Esophagus muscularis mucosa (tissue), 3 donors: ENCODE results near the gene DNAH6.

Source experiments
- POLR2A ChIP-seq: fragments of 450-650 bp; IDR thresholded peaks from one replicate; pipeline ENCODE4 v1.6.1; 2017; ENCODE audit warnings: antibody characterized with exemption, moderate library complexity, mild to moderate bottlenecking, low read depth
- TF ChIP-seq, protein P1 (sequence below), 3 experiments: fragments of 200-600 bp in 2 of 3; fragments of 450-650 bp in 1 of 3; sonication (generic) in 2 of 3; IDR thresholded peaks; one replicate each; pipeline ENCODE4 v1.5.1; 2017 to 2019; ENCODE audit warnings: antibody characterized with exemption in 3 of 3, mild to moderate bottlenecking in 2 of 3, moderate library complexity in 1 of 3

DNA sequence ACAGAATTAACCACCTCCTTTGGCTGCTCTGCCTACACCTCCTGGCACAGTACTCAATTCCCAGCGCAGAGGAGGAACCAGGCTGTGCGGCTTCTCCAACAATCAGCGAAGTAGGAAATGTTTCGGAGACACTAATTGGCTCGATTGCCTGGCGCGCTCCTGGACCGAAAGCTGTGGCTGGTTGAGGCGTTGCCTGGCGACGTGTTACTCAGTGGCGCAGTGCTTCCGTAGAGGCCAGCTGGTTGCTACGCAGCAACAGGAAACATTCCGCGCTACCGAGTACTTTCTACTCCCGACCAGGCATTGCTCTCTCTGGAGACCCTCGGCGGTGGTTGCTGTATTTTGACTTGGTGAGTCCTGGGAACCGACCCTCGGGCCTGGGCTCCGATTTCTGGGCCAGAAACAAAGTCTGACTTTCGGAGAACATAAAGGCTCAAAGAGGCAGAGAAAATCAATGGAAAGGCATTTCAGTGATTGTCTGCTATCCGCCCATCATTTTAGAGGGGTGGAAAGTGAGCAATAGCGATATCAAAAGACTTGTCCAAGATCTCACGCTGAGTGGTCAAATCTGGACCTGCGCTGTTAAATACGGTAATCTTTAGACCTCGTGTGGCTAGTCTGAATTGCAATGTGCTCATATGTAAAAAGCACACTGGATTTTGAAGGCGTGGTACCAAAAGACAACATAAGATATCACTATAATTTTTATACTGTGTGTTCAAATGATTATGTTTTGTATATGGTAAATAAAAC is at the start of gene DNAH6:
- TF ChIP-seq, protein P1, sequence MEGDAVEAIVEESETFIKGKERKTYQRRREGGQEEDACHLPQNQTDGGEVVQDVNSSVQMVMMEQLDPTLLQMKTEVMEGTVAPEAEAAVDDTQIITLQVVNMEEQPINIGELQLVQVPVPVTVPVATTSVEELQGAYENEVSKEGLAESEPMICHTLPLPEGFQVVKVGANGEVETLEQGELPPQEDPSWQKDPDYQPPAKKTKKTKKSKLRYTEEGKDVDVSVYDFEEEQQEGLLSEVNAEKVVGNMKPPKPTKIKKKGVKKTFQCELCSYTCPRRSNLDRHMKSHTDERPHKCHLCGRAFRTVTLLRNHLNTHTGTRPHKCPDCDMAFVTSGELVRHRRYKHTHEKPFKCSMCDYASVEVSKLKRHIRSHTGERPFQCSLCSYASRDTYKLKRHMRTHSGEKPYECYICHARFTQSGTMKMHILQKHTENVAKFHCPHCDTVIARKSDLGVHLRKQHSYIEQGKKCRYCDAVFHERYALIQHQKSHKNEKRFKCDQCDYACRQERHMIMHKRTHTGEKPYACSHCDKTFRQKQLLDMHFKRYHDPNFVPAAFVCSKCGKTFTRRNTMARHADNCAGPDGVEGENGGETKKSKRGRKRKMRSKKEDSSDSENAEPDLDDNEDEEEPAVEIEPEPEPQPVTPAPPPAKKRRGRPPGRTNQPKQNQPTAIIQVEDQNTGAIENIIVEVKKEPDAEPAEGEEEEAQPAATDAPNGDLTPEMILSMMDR (IDR thresholded peaks at IDR 0.05): no peak
- no peak for TF ChIP-seq POLR2A
